Lower lobe of right lung (tissue), 2 donors: ENCODE data around the gene LRCH1. TPM values are rescaled to one million over a fixed set of nuclear protein-coding genes. Genes with fewer than 3 reads are reported as not detected.

Experiments used
- ATAC-seq, 2 donors: fragments of 200-7000 bp; cut with Tn5 transposase; one replicate each; pipeline ENCODE4 v1.9.1; 2020 to 2022; ENCODE audit warnings: mild to moderate bottlenecking in 2 of 2, moderate library complexity in 2 of 2
- DNase-seq: peaks from one replicate; pipeline ENCODE4 v3.0.0-alpha.2; 2020
- H3K27ac ChIP-seq: fragments of 200-600 bp; one replicate; pipeline ENCODE4 v1.8.0; 2022
- H3K27me3 ChIP-seq: fragments of 200-600 bp; one replicate; pipeline ENCODE4 v1.8.0; 2022; ENCODE audit warnings: low read depth
- H3K36me3 ChIP-seq: fragments of 200-600 bp; one replicate; pipeline ENCODE4 v1.8.0; 2022; ENCODE audit warnings: mild to moderate bottlenecking
- H3K4me1 ChIP-seq: fragments of 200-600 bp; one replicate; pipeline ENCODE4 v1.8.0; 2022
- H3K4me3 ChIP-seq: fragments of 200-600 bp; one replicate; pipeline ENCODE4 v1.8.0; 2022; ENCODE audit warnings: mild to moderate bottlenecking
- H3K9me3 ChIP-seq: fragments of 200-600 bp; one replicate; pipeline ENCODE4 v1.8.0; 2022
- CTCF ChIP-seq: fragments of 200-600 bp; IDR thresholded peaks from one replicate; pipeline ENCODE4 v1.8.0; 2022; ENCODE audit warnings: antibody characterized with exemption, mild to moderate bottlenecking
- intact Hi-C: fragments of 100-400 bp; cut with DNase I; formaldehyde crosslinking; loops from one replicate; pipeline ENCODE4 v1.11.0; 2022
- total RNA-seq: library from RNA; stranded (reverse); fragmentation: NEBNext Ultra II Directional; extraction: Animal tissue kit (Norgen Biotek cat#: 25700); gene quantifications from one replicate; pipeline ENCODE4 v1.2.1, GENCODE V29; 2021
- donor health status: DM: no; HTN: yes; CAD: no; lungs with severe emphysema.

The LRCH1 gene
- total RNA-seq, 1 donor from 2014 or later: 25.9 TPM

DNA sequence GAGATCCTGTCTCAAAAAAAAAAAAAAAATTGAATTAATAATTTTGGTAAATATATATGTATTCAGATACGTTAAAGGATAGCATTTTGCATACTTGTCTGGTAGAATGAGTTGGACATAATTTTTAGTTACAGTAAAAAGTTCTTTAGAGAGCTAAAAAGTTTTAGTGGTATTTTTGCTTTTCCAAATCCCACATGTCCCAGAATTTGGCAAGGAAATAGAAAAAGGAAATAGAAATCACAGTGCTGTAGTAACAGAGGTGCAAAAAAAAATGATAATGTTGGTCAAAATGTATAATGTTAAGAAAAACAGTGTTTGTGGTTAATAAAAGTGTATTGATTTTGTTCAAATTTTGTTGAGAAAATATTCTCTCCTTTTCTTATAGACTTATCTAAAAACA lies 96.8 kb downstream of the LRCH1 start:
- peaks cover 16% of the 10 kb centered on the region for H3K4me1 ChIP-seq
- no peaks in the 10 kb centered on the region for H3K36me3 ChIP-seq
- ATAC-seq: no peak
- intact Hi-C loops: no loop called here
- DNase-seq: no peak
- no peaks in the 10 kb centered on the region for H3K9me3 ChIP-seq
- H3K27me3 ChIP-seq: no peaks in the 10 kb centered on the region
- H3K4me3 ChIP-seq: no peak overlapping the region
- TF ChIP-seq CTCF: no peak
- H3K27ac ChIP-seq: no peak overlapping the region

GRCh38 chr13:46654951-46655350 lies 102.0 kb downstream of the LRCH1 start:
- ATAC-seq: no peak
- DNase-seq: no peak
- Histone ChIP-seq H3K27ac (peak overlapping the region; percentile 58), H3K36me3 (no peaks in the 10 kb centered on the region), H3K4me1 (peaks cover 29% of the 10 kb centered on the region), H3K4me3 (no peak overlapping the region), H3K9me3 (no peaks in the 10 kb centered on the region), H3K27me3 (no peaks in the 10 kb centered on the region)
- TF ChIP-seq CTCF: no peak
- intact Hi-C loops: no loop called here

DNA sequence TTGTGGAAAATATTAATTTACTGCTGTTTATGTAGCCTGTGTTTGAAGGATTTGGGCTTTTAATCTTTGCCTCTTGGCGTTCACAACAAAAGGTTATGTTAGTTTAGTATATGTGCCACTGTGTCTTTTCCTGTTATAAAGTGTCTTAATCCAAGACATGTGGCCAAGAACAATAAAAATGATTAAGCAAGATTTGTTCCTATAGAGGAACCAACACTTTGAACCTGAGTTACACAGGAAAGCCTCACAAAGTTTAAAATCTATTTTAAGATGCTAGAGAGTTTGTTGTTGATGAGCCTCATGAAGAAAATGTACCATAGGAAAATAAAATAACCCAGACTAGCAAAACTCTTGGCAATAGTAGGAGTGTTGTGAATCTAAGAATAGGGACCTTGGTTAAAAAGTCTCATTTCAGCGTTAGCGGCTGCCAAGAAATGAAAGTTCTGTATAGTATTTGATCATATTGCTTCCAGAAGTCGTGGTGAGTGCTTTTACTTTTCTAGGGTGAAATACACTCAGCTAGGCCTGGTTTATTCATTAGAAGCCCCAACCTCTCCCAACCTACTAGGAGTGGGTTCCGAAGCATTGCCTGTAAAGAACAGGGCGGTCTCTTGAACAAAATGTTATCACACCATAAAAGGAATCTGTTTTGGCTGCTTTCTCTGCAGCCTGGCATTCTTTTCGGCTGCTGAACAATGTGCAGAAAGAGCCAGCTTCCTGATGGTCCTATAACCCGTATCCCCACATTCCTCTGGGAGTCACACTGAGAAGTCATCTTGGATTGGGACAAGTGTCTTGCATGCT lies 102.6 kb downstream of the LRCH1 start:
- TF ChIP-seq CTCF: no peak
- ATAC-seq (peak in 1 of 2 donors; percentile 66), DNase-seq (no peak)
- intact Hi-C loops: no loop called here
- H3K27me3 ChIP-seq: no peaks in the 10 kb centered on the region
- no peaks in the 10 kb centered on the region for H3K9me3 ChIP-seq
- H3K36me3 ChIP-seq: no peaks in the 10 kb centered on the region
- no peak overlapping the region for H3K4me3 ChIP-seq
- H3K27ac ChIP-seq: peak overlapping the region; percentile 58
- H3K4me1 ChIP-seq: peaks cover 29% of the 10 kb centered on the region

GRCh38 chr13:46656786-46657185 lies 103.8 kb downstream of the LRCH1 start:
- no peaks in the 10 kb centered on the region for H3K9me3 ChIP-seq
- H3K27ac ChIP-seq: no peak overlapping the region
- no peaks in the 10 kb centered on the region for H3K27me3 ChIP-seq
- DNase-seq: no peak
- peaks cover 29% of the 10 kb centered on the region for H3K4me1 ChIP-seq
- no peak overlapping the region for H3K4me3 ChIP-seq
- H3K36me3 ChIP-seq: no peaks in the 10 kb centered on the region
- intact Hi-C loops: no loop called here
- no peak for TF ChIP-seq CTCF
- ATAC-seq: no peak

DNA sequence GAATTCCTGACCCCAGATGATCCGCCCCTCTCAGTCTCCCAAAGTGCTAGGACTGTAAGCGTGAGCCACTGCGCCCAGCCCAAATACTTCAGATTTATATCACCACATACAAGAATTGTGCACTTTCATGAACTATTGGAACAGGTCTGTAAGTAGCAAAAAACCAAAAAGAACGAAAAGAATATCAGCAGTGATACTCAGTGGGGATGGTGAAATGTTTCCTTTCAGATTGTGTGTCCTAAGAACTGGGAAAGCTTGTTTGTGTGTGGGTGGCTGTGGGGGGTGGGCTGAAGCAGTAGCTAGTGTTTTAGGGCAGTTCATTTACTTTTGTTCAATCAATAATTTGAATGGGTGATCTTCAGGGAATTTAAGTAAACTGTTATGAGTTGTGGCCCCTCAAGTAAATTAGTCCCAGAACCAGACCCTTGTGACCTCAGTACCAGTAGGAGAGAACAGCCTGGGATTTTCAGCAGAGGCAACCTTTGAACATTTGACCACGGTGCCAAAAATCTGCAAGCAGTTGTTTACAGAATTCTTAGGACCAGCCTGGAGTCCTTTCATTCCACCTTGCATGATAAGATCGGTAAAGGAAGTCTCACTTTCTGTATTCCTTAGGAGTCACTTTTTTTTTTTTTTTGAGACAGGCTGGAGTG lies 106.6 kb downstream of the LRCH1 start:
- Histone ChIP-seq H3K27me3 (no peaks in the 10 kb centered on the region), H3K27ac (no peak overlapping the region), H3K4me3 (no peak overlapping the region), H3K36me3 (no peaks in the 10 kb centered on the region), H3K9me3 (no peaks in the 10 kb centered on the region), H3K4me1 (peaks cover 54% of the 10 kb centered on the region)
- intact Hi-C loops: no loop called here
- DNase-seq (no peak), ATAC-seq (peak in 1 of 2 donors; percentile 42)
- no peak for TF ChIP-seq CTCF
